ENCODE data around the gene SIL1. TPM values are rescaled to one million over a fixed set of nuclear protein-coding genes. Genes with fewer than 3 reads are reported as not detected.
"Not testable (repeated sequence)": the region's sequence is repeated elsewhere in the genome, so short reads cannot be mapped to it uniquely, and the experiment has no call there.

The SIL1 gene
- polyA plus RNA-seq, 2 donors: 27.2 to 31.7 TPM

GRCh38 chr5:139073956-139074355 is 124.2 kb downstream of the SIL1 start:
- H3K9me3 ChIP-seq (ENCODE audit: control insufficient read depth in 2 of 2, insufficient read depth in 1 of 2, low read depth in 1 of 2, low read length in 1 of 2); H3K27me3 ChIP-seq (ENCODE audit: control insufficient read depth in 1 of 2, insufficient read depth in 2 of 2, low read length in 2 of 2); H3K36me3 ChIP-seq (ENCODE audit: control insufficient read depth in 2 of 2, insufficient read depth in 2 of 2, low read length in 1 of 2); H3K4me1 ChIP-seq (ENCODE audit: control insufficient read depth in 2 of 2, insufficient read depth in 2 of 2, low read length in 1 of 2); H3K27ac ChIP-seq (ENCODE audit: low read depth in 2 of 2, low read length in 1 of 2); H3K4me3 ChIP-seq (ENCODE audit: low read depth in 1 of 2, low read length in 2 of 2): not testable (repeated sequence)
- WGBS, 2 donors: 88 to 99% methylated on average over 2 of the region's 2 CpGs

GRCh38 chr5:139068494-139069151 is 129.5 kb downstream of the SIL1 start:
- H3K27ac ChIP-seq (ENCODE audit: low read depth in 2 of 2, low read length in 1 of 2): no peak overlapping the region
- no peak overlapping the region for H3K4me3 ChIP-seq (ENCODE audit: low read depth in 1 of 2, low read length in 2 of 2)
- 76 to 90% methylated on average over 1 of the region's 1 CpG for WGBS, 2 donors
- no peaks in the 10 kb centered on the region for H3K27me3 ChIP-seq (ENCODE audit: control insufficient read depth in 1 of 2, insufficient read depth in 2 of 2, low read length in 2 of 2)
- H3K4me1 ChIP-seq (ENCODE audit: control insufficient read depth in 2 of 2, insufficient read depth in 2 of 2, low read length in 1 of 2): peaks cover 7 to 9% of the 10 kb centered on the region in 2 donors
- H3K36me3 ChIP-seq (ENCODE audit: control insufficient read depth in 2 of 2, insufficient read depth in 2 of 2, low read length in 1 of 2): no peaks in the 10 kb centered on the region
- H3K9me3 ChIP-seq (ENCODE audit: control insufficient read depth in 2 of 2, insufficient read depth in 1 of 2, low read depth in 1 of 2, low read length in 1 of 2): no peaks in the 10 kb centered on the region

- Histone ChIP-seq H3K36me3 (ENCODE audit: control insufficient read depth in 2 of 2, insufficient read depth in 2 of 2, low read length in 1 of 2) (no peaks in the 10 kb centered on the region), H3K4me1 (ENCODE audit: control insufficient read depth in 2 of 2, insufficient read depth in 2 of 2, low read length in 1 of 2) (peaks cover 7 to 9% of the 10 kb centered on the region in 2 donors), H3K4me3 (ENCODE audit: low read depth in 1 of 2, low read length in 2 of 2) (no peak overlapping the region), H3K27ac (ENCODE audit: low read depth in 2 of 2, low read length in 1 of 2) (no peak overlapping the region), H3K27me3 (ENCODE audit: control insufficient read depth in 1 of 2, insufficient read depth in 2 of 2, low read length in 2 of 2) (no peaks in the 10 kb centered on the region), H3K9me3 (ENCODE audit: control insufficient read depth in 2 of 2, insufficient read depth in 1 of 2, low read depth in 1 of 2, low read length in 1 of 2) (no peaks in the 10 kb centered on the region)
- WGBS, 2 donors: 96 to 99% methylated on average over 2 of the region's 2 CpGs
Measured at GRCh38 chr5:139068060-139068459, 130.1 kb downstream of the SIL1 start.

DNA sequence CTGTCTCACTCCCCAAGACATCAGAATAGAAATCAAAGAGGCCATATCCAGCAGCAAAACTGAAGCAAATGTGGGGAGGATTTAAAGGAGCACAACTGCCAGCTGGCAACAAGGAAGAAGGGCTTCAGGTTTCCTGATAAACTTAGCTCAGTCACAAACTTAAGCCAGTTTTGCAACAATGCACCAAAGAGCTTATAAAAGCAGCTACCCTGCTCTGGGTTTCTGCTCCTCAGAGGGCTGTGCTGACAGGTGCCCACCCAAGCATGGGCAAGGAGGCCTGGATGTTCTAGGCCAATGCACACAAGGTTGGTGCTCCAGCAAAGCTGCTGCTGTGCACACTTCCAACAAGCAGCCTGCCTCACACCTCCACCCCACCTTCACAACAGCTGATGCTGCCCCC is 132.9 kb downstream of the SIL1 start:
- Histone ChIP-seq H3K9me3 (ENCODE audit: control insufficient read depth in 2 of 2, insufficient read depth in 1 of 2, low read depth in 1 of 2, low read length in 1 of 2) (no peaks in the 10 kb centered on the region), H3K27ac (ENCODE audit: low read depth in 2 of 2, low read length in 1 of 2) (no peak overlapping the region), H3K36me3 (ENCODE audit: control insufficient read depth in 2 of 2, insufficient read depth in 2 of 2, low read length in 1 of 2) (no peaks in the 10 kb centered on the region), H3K4me3 (ENCODE audit: low read depth in 1 of 2, low read length in 2 of 2) (no peak overlapping the region), H3K27me3 (ENCODE audit: control insufficient read depth in 1 of 2, insufficient read depth in 2 of 2, low read length in 2 of 2) (no peaks in the 10 kb centered on the region), H3K4me1 (ENCODE audit: control insufficient read depth in 2 of 2, insufficient read depth in 2 of 2, low read length in 1 of 2) (peaks cover 10 to 12% of the 10 kb centered on the region in 2 donors)

DNA sequence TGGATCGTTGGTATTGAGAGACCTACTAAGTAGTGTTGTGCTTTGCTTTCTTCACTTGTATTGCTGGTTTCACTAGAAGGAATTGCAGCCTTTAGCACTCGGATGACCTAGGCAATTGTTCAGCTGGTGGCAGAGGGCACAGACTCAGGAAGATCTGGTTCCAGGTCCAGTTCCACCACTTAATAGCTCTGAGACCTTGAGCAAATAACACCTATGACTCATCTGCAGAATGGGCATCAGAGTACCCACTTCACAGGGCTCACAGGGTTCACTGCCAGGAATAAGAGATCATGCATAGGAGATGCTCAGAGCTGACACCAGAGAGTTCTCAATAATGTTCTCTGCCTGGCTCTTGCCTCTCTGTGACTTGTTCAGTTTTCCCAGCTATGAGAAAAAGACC is 133.6 kb downstream of the SIL1 start:
- Histone ChIP-seq H3K9me3 (ENCODE audit: control insufficient read depth in 2 of 2, insufficient read depth in 1 of 2, low read depth in 1 of 2, low read length in 1 of 2) (no peaks in the 10 kb centered on the region), H3K4me1 (ENCODE audit: control insufficient read depth in 2 of 2, insufficient read depth in 2 of 2, low read length in 1 of 2) (peaks cover 10 to 12% of the 10 kb centered on the region in 2 donors), H3K27me3 (ENCODE audit: control insufficient read depth in 1 of 2, insufficient read depth in 2 of 2, low read length in 2 of 2) (no peaks in the 10 kb centered on the region), H3K27ac (ENCODE audit: low read depth in 2 of 2, low read length in 1 of 2) (no peak overlapping the region), H3K4me3 (ENCODE audit: low read depth in 1 of 2, low read length in 2 of 2) (no peak overlapping the region), H3K36me3 (ENCODE audit: control insufficient read depth in 2 of 2, insufficient read depth in 2 of 2, low read length in 1 of 2) (no peaks in the 10 kb centered on the region)
- WGBS, 2 donors: 60 to 71% methylated on average over 2 of the region's 2 CpGs

GRCh38 chr5:139063664-139064054 is 134.5 kb downstream of the SIL1 start:
- no peaks in the 10 kb centered on the region for H3K36me3 ChIP-seq (ENCODE audit: control insufficient read depth in 2 of 2, insufficient read depth in 2 of 2, low read length in 1 of 2)
- no peak overlapping the region for H3K27ac ChIP-seq (ENCODE audit: low read depth in 2 of 2, low read length in 1 of 2)
- H3K9me3 ChIP-seq (ENCODE audit: control insufficient read depth in 2 of 2, insufficient read depth in 1 of 2, low read depth in 1 of 2, low read length in 1 of 2): no peaks in the 10 kb centered on the region
- 78 to 88% methylated on average over 1 of the region's 1 CpG for whole genome bisulfite sequencing, 2 donors
- H3K4me1 ChIP-seq (ENCODE audit: control insufficient read depth in 2 of 2, insufficient read depth in 2 of 2, low read length in 1 of 2): peaks cover 10 to 12% of the 10 kb centered on the region in 2 donors
- no peak overlapping the region for H3K4me3 ChIP-seq (ENCODE audit: low read depth in 1 of 2, low read length in 2 of 2)
- H3K27me3 ChIP-seq (ENCODE audit: control insufficient read depth in 1 of 2, insufficient read depth in 2 of 2, low read length in 2 of 2): no peaks in the 10 kb centered on the region

DNA sequence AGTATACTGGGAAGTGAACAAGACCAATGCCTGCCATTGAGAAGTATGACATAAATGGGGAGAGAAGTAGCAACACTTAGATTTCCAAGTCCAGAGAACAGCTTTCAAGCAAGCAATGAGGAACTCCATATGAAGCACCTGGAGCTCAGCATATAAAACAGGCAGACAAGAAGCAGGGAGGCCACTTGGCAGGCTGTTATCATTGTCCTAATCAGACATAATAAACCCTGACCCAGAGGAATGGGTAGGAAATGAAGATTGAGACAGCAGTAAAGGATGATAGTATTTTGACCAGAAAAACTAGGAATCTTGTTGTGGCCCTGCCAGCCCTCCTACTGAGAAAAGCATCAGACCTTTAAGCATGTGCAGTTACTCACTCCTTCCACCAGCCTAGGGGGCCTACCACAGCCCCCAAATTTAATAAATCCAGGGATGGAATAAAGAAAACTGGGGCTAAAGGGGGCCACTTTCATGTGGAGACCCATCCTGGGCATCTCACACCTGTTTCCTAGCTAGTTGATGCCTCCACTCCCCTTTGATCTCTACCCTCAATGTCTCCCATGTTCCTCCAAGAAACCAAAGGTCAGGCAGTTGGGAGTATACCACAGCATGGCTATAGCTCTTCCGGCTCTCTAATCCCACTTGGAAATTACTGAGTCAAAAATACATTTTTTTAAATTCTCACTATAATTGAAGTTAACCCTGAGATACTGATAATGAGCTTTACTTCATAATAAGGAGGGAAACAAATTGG is 135.1 kb downstream of the SIL1 start:
- 91 to 97% methylated on average over 1 of the region's 1 CpG for WGBS, 2 donors
- Histone ChIP-seq H3K4me1 (ENCODE audit: control insufficient read depth in 2 of 2, insufficient read depth in 2 of 2, low read length in 1 of 2) (peaks cover 10 to 12% of the 10 kb centered on the region in 2 donors), H3K27ac (ENCODE audit: low read depth in 2 of 2, low read length in 1 of 2) (no peak overlapping the region), H3K27me3 (ENCODE audit: control insufficient read depth in 1 of 2, insufficient read depth in 2 of 2, low read length in 2 of 2) (no peaks in the 10 kb centered on the region), H3K4me3 (ENCODE audit: low read depth in 1 of 2, low read length in 2 of 2) (no peak overlapping the region), H3K36me3 (ENCODE audit: control insufficient read depth in 2 of 2, insufficient read depth in 2 of 2, low read length in 1 of 2) (no peaks in the 10 kb centered on the region), H3K9me3 (ENCODE audit: control insufficient read depth in 2 of 2, insufficient read depth in 1 of 2, low read depth in 1 of 2, low read length in 1 of 2) (no peaks in the 10 kb centered on the region)

- H3K4me1 ChIP-seq (ENCODE audit: control insufficient read depth in 2 of 2, insufficient read depth in 2 of 2, low read length in 1 of 2): peaks cover 10 to 12% of the 10 kb centered on the region in 2 donors
- no peak overlapping the region for H3K27ac ChIP-seq (ENCODE audit: low read depth in 2 of 2, low read length in 1 of 2)
- no peaks in the 10 kb centered on the region for H3K36me3 ChIP-seq (ENCODE audit: control insufficient read depth in 2 of 2, insufficient read depth in 2 of 2, low read length in 1 of 2)
- H3K4me3 ChIP-seq (ENCODE audit: low read depth in 1 of 2, low read length in 2 of 2): no peak overlapping the region
- H3K27me3 ChIP-seq (ENCODE audit: control insufficient read depth in 1 of 2, insufficient read depth in 2 of 2, low read length in 2 of 2): no peaks in the 10 kb centered on the region
- 71 to 75% methylated on average over 4 of the region's 4 CpGs for WGBS, 2 donors
- H3K9me3 ChIP-seq (ENCODE audit: control insufficient read depth in 2 of 2, insufficient read depth in 1 of 2, low read depth in 1 of 2, low read length in 1 of 2): no peaks in the 10 kb centered on the region
Measured at GRCh38 chr5:139061856-139062255, 136.3 kb downstream of the SIL1 start.

DNA sequence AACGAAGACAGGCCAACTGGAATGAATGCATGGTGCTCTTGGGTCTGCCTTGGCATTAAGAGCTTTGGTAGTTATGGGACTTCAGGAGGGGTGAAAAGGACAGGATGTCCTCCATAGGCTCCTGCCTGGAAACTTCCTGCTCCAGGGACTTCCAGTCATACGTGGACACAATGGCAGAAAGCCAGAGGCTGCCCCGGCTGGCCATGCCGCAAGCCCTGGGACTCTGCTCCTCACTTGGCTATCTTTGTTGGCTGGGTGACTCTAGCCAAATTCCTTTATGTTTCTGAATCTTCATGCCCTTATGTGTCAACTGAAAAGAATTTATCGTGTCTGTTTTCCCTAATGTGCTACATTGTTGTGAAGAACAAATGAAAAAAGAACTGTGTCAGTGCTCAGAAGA is 136.9 kb downstream of the SIL1 start:
- Histone ChIP-seq H3K27me3 (ENCODE audit: control insufficient read depth in 1 of 2, insufficient read depth in 2 of 2, low read length in 2 of 2) (no peaks in the 10 kb centered on the region), H3K4me1 (ENCODE audit: control insufficient read depth in 2 of 2, insufficient read depth in 2 of 2, low read length in 1 of 2) (peaks cover 10 to 12% of the 10 kb centered on the region in 2 donors), H3K4me3 (ENCODE audit: low read depth in 1 of 2, low read length in 2 of 2) (no peak overlapping the region), H3K36me3 (ENCODE audit: control insufficient read depth in 2 of 2, insufficient read depth in 2 of 2, low read length in 1 of 2) (no peaks in the 10 kb centered on the region), H3K9me3 (ENCODE audit: control insufficient read depth in 2 of 2, insufficient read depth in 1 of 2, low read depth in 1 of 2, low read length in 1 of 2) (no peaks in the 10 kb centered on the region), H3K27ac (ENCODE audit: low read depth in 2 of 2, low read length in 1 of 2) (no peak overlapping the region)
- 38 to 45% methylated on average over 5 of the region's 5 CpGs for WGBS, 2 donors

DNA sequence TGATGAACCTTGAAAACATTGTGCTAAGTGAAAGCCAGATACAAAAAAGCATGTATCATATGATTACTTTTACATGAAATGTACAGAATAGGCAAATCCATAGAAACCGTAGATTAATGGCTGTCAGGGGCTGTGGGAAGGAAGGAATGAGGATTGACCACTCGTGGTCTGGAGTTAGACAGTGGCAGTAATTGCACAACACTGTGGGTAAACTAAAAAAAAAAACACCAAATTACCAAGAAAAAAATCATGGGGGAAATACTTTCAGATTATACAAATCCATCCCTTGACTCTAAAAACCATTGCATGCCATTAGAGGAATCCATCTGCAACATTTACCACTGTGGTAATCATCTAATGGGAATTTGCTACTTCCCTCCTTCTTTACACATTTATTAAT is 140.0 kb downstream of the SIL1 start:
- H3K9me3 ChIP-seq (ENCODE audit: control insufficient read depth in 2 of 2, insufficient read depth in 1 of 2, low read depth in 1 of 2, low read length in 1 of 2): no peaks in the 10 kb centered on the region
- H3K4me1 ChIP-seq (ENCODE audit: control insufficient read depth in 2 of 2, insufficient read depth in 2 of 2, low read length in 1 of 2): peaks cover 3 to 4% of the 10 kb centered on the region in 2 donors
- 89 to 90% methylated on average over 2 of the region's 2 CpGs for WGBS, 2 donors
- H3K36me3 ChIP-seq (ENCODE audit: control insufficient read depth in 2 of 2, insufficient read depth in 2 of 2, low read length in 1 of 2): no peaks in the 10 kb centered on the region
- H3K4me3 ChIP-seq (ENCODE audit: low read depth in 1 of 2, low read length in 2 of 2): no peak overlapping the region
- H3K27me3 ChIP-seq (ENCODE audit: control insufficient read depth in 1 of 2, insufficient read depth in 2 of 2, low read length in 2 of 2): no peaks in the 10 kb centered on the region
- no peak overlapping the region for H3K27ac ChIP-seq (ENCODE audit: low read depth in 2 of 2, low read length in 1 of 2)

Measured in esophagus (tissue), 2 donors.